ENCODE data around the gene CALM3.

CALM3 gene

DNA sequence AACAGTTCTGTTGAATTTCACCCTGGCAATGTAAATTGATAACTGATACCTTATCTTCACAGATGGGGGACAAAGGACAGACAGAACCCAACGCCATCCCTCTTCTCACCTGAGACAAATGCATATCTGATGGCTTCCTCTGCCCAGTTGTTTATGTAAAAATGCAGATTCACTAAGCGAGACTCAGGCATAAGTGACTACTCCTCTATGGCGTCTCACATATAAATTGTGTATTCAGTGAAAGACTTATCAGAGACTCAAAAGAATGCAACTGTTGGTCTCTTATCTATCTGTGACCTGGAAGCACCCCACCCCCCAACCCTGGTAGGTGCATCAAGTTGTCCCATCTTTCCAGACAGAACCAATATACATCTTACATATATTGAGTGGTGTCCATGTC, 13.3 kb upstream of the CALM3 start:
- Histone ChIP-seq H4K20me1 (ENCODE audit: insufficient read depth, low read length, poor library complexity, severe bottlenecking) (no peaks in the 10 kb centered on the region), H3K36me3 (ENCODE audit: insufficient read depth, low read length) (no peaks in the 10 kb centered on the region), H3K4me1 (ENCODE audit: insufficient read depth, low read length, poor library complexity, severe bottlenecking) (peaks cover 3% of the 10 kb centered on the region), H3K4me3 (ENCODE audit: low read length, poor library complexity, severe bottlenecking) (no peak overlapping the region), H3K4me2 (ENCODE audit: low read depth, low read length, poor library complexity, severe bottlenecking) (no peak overlapping the region), H3K9me3 (ENCODE audit: insufficient read depth, low read depth, low read length) (no peaks in the 10 kb centered on the region), H3K9ac (ENCODE audit: low read depth, low read length, poor library complexity, severe bottlenecking) (no peak overlapping the region), H3K9me2 (replicated peaks; ENCODE audit: low read depth, low read length) (no peaks in the 10 kb centered on the region), H3K27me3 (ENCODE audit: insufficient read depth, low read length, poor library complexity, severe bottlenecking) (no peaks in the 10 kb centered on the region), H2AFZ (ENCODE audit: low read length) (no peak overlapping the region), H3F3A (ENCODE audit: low read depth) (no peaks in the 10 kb centered on the region), H3K79me2 (ENCODE audit: insufficient read depth, low read length) (no peaks in the 10 kb centered on the region)
- TF ChIP-seq CTCF (conservative IDR thresholded peaks at IDR 0.05; ENCODE audit: low read length): no peak
- TF ChIP-seq EZH2phosphoT487 (IDR thresholded peaks at IDR 0.05; ENCODE audit: borderline replicate concordance): no peak

DNA sequence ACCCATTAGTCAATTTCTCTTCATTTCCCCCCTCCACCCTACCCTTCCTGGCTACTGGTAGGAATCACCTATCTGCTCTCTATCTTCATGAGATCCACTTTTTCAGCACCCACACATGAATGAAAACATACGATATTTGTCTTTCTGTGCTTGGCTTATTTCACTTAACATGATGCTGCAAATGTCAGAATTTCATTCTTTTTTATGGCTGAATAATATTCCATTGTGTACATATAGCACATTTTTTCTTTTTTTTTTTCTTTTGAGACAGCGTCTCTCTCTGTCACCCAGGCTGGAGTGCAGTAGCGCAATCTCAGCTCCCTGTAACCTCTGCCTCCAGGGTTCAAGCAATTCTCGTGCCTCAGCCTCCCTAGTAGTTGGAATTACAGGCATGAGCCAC, 9.9 kb upstream of the CALM3 start:
- H3K9me2 ChIP-seq (replicated peaks; ENCODE audit: low read depth, low read length): no peaks in the 10 kb centered on the region
- H4K20me1 ChIP-seq (ENCODE audit: insufficient read depth, low read length, poor library complexity, severe bottlenecking): no peaks in the 10 kb centered on the region
- TF ChIP-seq EZH2phosphoT487 (IDR thresholded peaks at IDR 0.05; ENCODE audit: borderline replicate concordance) (no peak), CTCF (conservative IDR thresholded peaks at IDR 0.05; ENCODE audit: low read length) (no peak)
- no peaks in the 10 kb centered on the region for H3K4me1 ChIP-seq (ENCODE audit: insufficient read depth, low read length, poor library complexity, severe bottlenecking)
- no peaks in the 10 kb centered on the region for H3K36me3 ChIP-seq (ENCODE audit: insufficient read depth, low read length)
- H3K9ac ChIP-seq (ENCODE audit: low read depth, low read length, poor library complexity, severe bottlenecking): no peak overlapping the region
- H2AFZ ChIP-seq (ENCODE audit: low read length): no peak overlapping the region
- no peak overlapping the region for H3K4me3 ChIP-seq (ENCODE audit: low read length, poor library complexity, severe bottlenecking)
- no peaks in the 10 kb centered on the region for H3K9me3 ChIP-seq (ENCODE audit: insufficient read depth, low read depth, low read length)
- H3K79me2 ChIP-seq (ENCODE audit: insufficient read depth, low read length): no peaks in the 10 kb centered on the region
- H3F3A ChIP-seq (ENCODE audit: low read depth): no peaks in the 10 kb centered on the region
- no peak overlapping the region for H3K4me2 ChIP-seq (ENCODE audit: low read depth, low read length, poor library complexity, severe bottlenecking)
- H3K27me3 ChIP-seq (ENCODE audit: insufficient read depth, low read length, poor library complexity, severe bottlenecking): no peaks in the 10 kb centered on the region

DNA sequence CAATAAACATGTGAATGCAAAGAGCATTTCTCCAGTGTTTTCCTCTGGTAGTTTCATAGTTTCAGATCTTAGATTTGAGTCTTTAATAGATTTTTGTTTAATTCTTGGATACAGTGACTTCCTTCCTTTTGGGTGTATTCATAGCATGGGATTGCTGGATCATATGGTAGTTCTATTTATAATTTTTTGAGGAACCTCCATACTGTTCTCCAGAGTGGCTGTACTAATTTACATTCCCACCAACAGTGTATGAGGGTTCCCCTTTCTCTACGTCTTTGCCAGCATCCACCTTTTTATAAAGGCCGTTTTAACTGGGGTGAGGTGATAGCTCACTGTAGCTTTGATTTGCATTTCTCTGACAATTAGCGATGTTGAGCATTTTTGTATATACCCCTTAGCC, 9.3 kb upstream of the CALM3 start:
- Histone ChIP-seq H3K79me2 (ENCODE audit: insufficient read depth, low read length) (no peaks in the 10 kb centered on the region), H3K4me3 (ENCODE audit: low read length, poor library complexity, severe bottlenecking) (no peak overlapping the region), H3K4me2 (ENCODE audit: low read depth, low read length, poor library complexity, severe bottlenecking) (no peak overlapping the region), H3F3A (ENCODE audit: low read depth) (no peaks in the 10 kb centered on the region), H4K20me1 (ENCODE audit: insufficient read depth, low read length, poor library complexity, severe bottlenecking) (no peaks in the 10 kb centered on the region), H3K27me3 (ENCODE audit: insufficient read depth, low read length, poor library complexity, severe bottlenecking) (no peaks in the 10 kb centered on the region), H3K9me3 (ENCODE audit: insufficient read depth, low read depth, low read length) (no peaks in the 10 kb centered on the region), H3K9ac (ENCODE audit: low read depth, low read length, poor library complexity, severe bottlenecking) (no peak overlapping the region), H3K9me2 (replicated peaks; ENCODE audit: low read depth, low read length) (no peaks in the 10 kb centered on the region), H3K4me1 (ENCODE audit: insufficient read depth, low read length, poor library complexity, severe bottlenecking) (no peaks in the 10 kb centered on the region), H3K36me3 (ENCODE audit: insufficient read depth, low read length) (no peaks in the 10 kb centered on the region), H2AFZ (ENCODE audit: low read length) (no peak overlapping the region)
- TF ChIP-seq EZH2phosphoT487 (IDR thresholded peaks at IDR 0.05; ENCODE audit: borderline replicate concordance) (no peak), CTCF (conservative IDR thresholded peaks at IDR 0.05; ENCODE audit: low read length) (no peak)

Measured in Loucy (cell line).